ENCODE measurements around the gene DNM2.
"Not testable (repeated sequence)": the region's sequence is repeated elsewhere in the genome, so short reads cannot be mapped to it uniquely, and the experiment has no call there.

DNM2 gene

DNA sequence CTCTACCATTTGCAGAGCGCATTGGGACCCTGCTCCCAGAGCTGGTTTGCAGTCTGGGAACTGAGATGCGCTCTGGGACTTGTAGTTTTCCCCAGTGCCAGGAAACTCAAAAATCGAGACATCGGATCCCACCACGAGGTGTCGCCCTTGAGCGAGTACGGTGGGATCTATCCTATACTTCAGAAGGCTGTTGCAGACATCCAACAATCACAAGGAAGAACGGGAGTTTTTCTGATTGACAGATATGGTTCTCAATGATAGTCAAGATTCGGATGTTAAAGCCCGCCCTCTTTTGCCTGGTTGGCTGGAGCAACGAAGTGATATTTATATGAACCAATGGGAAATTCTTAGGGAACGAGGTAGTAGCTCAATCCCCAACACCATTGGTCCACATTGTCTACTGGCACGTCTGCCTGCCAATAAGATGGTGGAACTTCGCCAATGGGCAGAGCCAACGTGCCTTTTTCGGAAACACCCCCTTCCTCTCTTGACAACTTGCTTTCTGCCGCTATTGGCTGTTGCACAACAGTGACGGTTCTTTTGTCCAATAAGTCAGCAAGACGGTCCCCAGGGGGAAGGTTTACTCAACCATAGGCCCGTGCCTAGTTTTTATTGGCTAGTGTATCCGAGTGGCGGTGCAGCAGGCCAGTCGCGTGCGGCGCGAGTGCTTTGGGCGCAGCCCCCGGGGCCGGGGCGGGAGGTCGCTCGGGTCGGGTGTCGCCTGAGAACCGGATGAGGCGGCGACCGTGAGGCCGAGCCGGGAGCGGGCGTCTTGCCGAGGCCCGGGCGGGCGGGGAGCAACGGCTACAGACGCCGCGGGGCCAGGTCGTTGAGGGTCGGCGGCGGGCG is at the start of gene DNM2:
Gene DNM2, plus strand, starts transcription at position 724 of the 849 bp plus-strand sequence. CDS start 164 bp downstream, outside the sequence.
- peak; percentile 100 for DNase-seq (ENCODE audit: low spot score)

DNA sequence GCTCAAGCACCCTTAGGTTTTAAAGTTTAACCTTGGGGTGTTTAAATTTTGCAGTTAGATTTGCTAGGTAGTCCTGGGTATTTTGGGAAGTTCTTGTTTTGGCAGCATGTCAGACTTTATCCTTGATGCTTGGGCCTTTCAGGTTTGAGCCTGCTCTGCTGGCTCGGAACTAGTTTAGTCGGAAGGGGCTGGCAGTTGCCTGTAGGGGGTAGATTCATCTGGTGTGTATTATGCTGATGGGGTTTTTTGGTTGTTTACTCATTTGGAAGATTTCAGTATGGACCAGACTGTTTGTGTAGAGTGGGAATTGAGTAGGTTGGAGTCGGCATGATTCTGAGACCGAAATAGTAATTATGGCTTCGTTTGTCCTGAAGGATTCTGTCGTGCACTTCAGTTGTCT is 48.6 kb upstream of the DNM2 start:
- DNase-seq (ENCODE audit: low spot score) = no peak

DNA sequence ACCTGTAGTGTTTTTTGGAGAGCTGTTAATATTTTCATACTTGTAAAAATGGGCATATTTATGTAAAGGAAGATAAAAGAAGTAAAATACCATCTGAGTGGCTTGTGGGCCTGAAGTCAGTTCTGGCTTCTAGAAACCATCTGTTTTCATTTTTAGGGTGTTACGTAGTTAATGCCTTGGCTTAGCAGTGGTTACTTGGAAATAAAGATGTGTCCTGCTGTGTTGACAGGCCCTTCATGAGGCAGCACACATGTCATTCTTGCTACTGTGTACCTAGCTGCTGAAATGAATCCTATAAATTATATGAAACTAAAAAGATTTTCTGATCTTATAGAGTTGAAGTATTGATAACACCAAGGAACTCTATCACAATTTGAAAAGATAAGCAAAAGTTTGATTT is 47.7 kb upstream of the DNM2 start:
- no peak for DNase-seq (ENCODE audit: low spot score)

DNA sequence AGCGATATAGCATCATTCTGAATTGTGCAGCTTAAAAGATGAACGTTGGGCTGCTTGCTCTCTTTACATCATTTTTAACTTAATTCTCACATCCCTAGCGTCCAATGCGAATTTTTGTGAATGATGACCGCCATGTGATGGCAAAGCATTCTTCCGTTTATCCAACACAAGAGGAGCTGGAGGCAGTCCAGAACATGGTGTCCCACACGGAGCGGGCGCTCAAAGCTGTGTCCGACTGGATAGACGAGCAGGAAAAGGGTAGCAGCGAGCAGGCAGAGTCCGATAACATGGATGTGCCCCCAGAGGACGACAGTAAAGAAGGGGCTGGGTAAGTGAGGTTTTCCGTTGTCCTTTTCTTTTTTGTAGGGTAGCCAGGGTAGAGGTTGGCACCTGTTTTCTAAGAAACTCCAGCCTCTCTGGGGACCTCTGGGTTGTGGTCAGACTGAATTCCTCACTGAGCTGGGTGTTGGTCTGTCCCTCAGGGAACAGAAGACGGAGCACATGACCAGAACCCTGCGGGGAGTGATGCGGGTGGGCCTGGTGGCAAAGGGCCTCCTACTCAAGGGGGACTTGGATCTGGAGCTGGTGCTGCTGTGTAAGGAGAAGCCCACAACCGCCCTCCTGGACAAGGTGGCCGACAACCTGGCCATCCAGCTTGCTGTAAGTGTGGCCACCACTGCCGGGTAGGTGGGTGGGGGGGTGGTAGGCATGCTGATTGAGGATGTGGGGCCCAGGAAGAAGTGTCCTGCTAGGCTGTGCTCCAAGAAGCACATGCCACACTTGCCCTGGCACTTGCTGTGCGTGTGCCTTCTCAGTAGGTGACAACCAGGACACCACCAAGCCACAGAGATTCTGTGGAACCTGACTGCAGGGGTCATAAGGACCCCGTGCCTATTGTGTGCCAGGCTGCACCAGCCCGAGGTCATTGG is 46.7 kb upstream of the DNM2 start:
- DNase-seq (ENCODE audit: low spot score) = no peak

DNA sequence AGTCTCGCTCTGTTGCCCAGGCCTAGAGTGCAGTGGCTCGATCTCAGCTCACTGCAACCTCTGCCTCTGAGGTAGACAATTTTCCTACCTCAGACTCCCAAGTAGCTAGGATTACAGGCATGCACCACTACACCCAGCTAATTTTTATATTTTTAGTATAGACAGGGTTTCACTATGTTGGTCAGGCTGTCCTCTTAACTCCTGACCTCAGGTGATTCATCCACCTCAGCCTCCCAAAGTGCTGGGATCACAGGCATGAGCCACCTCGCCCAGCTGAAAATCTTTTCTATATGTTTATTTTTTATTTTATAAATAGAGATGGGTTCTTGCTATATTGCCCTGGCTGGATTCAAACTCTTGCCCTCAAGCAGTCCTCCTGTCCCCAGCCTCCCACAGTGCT is 46.0 kb upstream of the DNM2 start:
- not testable (repeated sequence) for DNase-seq (ENCODE audit: low spot score)

DNA sequence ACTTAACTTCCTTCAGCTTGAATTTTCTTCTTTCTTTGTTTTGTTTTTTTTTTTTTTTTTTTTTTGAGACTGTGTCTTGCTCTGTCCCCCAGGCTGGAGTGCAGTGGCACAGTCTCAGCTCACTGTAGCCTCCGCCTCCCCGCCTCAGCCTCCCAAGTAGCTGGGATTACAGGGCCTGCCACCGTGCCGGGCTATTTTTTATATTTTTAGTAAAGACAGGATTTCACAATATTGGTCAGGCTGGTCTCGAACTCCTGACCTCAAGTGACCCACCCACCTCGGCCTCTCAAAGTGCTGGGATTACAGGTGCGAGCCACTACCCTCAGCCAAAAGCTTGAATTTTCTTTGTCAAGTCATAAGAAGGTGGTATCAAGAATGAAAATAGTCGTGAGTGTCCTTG is 42.7 kb upstream of the DNM2 start:
- not testable (repeated sequence) for DNase-seq (ENCODE audit: low spot score)

DNA sequence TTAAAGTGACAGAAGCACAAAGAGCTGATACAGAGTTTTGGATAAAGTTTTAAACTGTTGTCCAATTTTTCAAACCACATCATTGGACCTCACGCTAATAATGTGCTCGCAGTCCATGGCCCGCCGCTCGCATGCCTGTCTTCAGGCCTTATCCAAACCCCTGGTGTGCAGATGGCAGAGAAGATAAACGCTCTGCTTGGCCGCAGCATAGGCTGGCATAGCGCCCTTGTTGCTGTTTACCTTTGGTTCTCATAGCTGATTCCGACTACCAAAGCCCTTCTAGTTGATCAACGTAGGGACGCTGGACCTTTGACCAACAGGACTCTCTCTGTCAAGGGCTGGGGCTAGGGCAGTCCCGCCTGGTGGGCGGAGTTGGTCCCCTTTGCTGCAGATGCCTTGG is 40.1 kb upstream of the DNM2 start:
- DNase-seq (ENCODE audit: low spot score) = peak; percentile 84

DNA sequence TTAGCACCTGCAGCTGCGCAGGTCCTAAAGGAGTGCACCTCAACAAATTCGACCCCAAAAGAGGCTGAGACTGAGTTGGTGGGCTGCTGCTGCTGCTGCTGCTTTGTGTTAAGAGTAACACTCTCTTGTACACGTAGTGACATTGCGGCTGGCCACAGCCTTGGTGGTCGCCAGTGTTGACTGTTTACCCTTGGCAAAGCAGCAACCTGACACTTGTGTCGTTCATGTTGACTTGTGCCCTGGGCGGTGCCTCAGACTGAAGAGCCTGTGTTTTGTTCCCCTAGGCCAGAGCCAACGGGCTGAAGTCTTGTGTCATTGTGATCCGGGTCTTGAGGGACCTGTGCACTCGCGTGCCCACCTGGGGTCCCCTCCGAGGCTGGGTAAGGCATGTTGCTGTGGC is 39.1 kb upstream of the DNM2 start:
- no peak for DNase-seq (ENCODE audit: low spot score)

DNA sequence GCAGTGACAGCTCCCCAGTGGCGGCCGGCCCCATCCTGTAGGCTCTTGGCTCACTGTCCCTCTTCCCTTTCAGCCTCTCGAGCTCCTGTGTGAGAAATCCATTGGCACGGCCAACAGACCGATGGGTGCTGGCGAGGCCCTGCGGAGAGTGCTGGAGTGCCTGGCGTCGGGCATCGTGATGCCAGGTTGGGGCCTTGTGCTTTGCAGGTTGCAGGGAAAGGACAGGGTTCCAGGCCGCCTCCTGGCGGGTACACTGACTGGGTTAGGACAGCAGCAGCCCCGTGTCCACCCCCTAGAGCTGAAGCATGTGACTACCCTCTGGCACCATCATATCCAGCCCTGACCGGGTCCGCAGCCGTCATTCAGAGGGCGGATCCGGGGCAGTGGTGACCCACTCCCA is 38.1 kb upstream of the DNM2 start:
- no peak for DNase-seq (ENCODE audit: low spot score)

DNA sequence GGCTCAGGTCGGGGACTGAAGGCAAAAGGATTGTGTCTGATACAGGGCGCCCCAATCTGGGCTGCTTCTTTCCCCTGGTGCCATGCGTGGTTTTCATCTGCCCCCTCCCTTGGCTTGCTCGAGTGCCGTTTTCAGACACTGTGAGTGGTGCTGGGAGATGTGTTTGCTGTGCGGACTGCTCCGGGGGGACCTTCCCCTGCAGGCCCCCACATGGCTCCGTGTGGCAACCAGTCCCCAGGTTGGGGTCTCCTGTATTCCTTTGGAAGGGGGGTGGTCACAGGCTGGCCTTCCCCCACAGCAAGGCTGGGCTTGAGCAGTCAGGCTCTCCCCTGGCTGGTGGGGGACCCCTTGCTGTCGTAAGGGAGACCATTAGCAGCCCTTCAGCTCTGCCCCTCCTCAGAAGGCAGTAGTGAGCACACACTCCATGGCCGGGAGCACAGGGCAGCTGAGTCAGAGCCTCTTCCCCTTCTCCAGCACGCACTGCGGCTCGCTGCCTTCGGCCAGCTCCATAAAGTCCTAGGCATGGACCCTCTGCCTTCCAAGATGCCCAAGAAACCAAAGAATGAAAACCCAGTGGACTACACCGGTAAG is 37.2 kb upstream of the DNM2 start:
- no peak for DNase-seq (ENCODE audit: low spot score)

DNA sequence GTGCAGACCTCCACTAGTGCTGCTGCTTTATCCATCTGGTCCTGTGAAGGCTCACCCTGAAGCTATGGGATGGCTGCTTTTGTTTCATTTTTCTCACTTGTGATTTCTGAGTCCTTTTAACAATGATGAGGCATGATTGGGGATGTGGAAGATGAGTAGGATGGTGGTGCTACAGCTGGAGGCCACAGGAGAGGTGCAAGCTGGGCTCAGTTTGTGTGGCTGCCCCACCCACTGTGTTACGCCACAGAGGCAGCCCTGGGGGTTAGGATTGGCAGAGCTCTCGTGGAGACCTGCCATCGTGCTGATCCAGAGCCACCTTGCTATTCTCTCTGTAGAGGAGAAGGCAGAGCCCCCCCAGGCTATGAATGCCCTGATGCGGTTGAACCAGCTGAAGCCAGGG is 36.2 kb upstream of the DNM2 start:
- no peak for DNase-seq (ENCODE audit: low spot score)

DNA sequence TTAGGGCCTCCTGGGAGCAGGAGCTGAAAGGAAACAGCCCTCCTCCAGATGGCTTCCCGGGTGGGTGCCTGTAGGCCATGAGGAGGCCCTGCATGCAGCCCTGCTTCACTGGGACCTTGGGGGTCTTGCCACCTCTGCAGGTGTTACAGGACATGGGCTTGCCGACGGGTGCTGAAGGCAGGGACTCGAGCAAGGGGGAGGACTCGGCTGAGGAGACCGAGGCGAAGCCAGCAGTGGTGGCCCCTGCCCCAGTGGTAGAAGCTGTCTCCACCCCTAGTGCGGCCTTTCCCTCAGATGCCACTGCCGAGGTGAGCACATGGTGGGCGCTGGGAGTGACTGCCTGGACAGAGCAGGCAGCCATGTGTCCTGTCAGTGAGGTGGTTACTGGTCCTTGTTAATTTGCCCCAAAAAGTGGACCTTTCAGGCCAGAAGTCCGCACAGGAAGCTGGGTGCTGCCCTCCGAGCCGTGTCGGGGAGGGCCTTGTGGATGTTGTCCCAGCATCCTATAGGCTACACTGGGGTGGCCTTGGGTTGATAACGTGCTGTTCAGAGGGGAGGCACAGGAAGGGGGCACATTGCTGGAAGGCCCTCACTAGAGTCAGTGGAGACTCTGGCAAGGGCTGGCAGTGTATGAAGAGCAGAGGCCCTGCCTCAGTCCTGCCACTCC is 35.3 kb upstream of the DNM2 start:
- DNase-seq (ENCODE audit: low spot score) = no peak

DNA sequence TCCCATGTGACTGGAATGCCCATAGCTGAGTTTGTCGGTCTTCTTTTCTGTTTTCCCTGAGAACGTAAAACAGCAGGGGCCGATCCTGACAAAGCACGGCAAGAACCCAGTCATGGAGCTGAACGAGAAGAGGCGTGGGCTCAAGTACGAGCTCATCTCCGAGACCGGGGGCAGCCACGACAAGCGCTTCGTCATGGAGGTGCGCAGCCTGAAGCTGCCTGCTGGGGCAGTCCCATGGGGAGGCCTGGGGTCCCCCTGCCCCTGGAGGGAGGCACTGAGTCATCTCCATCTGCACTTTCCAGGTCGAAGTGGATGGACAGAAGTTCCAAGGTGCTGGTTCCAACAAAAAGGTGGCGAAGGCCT is 34.8 kb upstream of the DNM2 start:
- no peak for DNase-seq (ENCODE audit: low spot score)

DNA sequence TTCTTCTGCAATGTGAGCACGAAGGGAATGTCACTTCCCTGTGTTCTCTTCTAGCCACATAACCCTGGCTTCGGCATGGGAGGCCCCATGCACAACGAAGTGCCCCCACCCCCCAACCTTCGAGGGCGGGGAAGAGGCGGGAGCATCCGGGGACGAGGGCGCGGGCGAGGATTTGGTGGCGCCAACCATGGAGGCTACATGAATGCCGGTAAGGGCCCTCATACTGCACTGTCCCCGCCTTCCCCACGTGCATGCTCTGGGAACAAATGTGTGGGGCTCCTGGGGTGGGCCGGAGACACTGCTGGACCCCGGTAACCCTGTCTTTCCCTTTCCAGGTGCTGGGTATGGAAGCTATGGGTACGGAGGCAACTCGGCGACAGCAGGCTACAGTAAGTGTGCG is 34.3 kb upstream of the DNM2 start:
- no peak for DNase-seq (ENCODE audit: low spot score)

DNA sequence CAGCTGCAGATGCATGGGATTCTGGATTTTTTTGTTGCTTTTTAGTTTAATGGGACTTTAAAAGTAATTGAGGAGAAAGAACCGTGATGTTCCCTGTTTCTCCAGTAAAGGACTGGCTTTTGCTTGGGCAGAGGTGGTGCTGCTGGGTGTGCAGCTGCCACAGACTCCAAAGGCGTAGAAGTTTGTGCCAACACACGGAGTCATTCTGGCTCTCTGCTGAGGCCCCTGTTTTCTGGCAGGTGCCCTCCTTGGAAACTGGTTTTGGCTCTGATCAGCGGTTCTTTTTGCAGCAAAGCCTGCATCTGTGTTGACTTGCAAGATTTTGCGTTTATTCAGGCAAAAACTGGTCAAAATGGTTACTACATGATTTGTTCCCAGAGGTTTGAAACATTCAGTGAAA is 32.7 kb upstream of the DNM2 start:
- no peak for DNase-seq (ENCODE audit: low spot score)

DNA sequence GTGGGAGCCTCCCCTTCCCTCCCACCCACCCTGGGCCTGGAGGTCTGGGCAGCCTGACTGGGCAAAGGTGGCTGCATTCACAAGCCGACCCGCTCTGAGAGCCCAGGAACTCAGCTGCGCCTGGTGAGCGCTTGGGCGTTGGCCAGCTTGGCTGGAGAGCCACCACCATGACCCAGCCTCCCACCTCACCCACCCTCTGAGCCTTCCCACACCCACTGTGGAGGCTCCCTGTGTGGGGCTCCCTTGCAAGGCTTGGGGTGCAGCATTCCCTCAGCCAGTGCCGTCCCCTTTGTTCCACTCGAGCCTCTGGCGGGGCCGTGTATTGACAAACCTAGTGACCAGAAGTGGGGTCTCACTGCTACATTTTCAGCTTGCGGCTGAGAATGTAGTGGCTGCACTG is 31.7 kb upstream of the DNM2 start:
- DNase-seq (ENCODE audit: low spot score) = no peak

DNA sequence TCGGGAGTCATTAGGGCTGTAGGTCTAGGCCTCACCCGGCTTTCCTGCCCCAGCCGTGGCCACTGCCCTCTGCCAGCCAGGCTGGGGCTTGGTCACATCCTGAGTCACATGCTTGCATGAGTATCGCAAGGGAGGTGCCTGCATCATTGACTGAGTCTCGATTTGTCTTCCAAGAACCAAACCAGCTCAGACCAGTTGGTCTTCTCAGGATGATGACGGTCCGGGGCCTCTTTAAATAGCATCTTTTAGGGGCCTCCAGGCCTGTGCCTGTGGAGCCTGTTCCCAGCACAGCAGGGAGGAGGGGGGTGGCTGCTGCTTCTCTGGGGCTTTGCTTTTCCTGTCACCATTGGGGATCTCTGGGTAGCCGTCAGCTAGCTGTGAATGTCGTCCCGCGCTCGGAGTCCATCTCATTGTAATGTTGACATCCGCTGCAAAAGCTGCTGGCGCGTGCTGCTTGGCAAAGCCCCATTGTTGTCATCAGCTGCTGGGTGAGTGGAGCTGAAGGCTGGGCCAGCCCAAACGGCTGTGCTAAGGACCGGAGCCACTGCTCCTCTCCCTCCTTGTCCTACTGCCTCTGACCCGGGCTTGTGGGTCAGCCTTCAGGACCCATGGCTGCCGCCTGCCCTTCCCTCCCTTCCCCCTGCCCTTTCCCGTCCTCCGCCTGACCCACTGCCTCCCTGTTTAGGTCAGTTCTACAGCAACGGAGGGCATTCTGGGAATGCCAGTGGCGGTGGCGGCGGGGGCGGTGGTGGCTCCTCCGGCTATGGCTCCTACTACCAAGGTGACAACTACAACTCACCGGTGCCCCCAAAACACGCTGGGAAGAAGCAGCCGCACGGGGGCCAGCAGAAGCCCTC is 31.0 kb upstream of the DNM2 start:
- no peak for DNase-seq (ENCODE audit: low spot score)

DNA sequence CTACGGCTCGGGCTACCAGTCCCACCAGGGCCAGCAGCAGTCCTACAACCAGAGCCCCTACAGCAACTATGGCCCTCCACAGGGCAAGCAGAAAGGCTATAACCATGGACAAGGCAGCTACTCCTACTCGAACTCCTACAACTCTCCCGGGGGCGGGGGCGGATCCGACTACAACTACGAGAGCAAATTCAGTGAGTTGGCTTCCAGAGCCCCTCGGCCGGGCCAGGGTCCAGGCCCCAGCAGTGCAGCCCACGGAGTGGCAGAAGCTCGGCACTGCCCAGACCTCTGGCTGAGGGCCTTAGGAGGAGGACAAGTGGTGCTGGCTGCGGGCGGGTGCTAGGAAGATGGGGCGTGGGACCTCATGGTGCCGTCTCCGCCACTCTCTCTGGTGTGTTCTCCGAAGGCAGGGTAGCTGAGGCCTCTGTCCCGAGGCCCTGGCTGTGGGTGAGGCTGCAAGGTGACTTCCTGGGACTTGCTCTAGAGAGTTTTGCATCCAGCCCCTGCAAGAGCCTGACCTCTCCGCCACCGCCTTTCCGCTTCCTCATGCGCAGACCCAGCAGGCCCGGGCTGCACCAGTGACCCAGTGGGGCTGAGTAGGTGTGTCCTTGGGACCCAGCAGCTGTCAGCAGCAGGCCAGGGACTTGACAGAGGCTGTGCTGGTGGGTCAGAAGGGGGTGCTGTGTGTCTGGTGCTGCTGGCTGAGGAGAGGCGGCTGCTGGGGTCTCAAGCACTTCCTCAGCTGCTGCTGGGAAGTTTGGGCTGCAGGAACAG is 30.2 kb upstream of the DNM2 start:
- DNase-seq (ENCODE audit: low spot score) = no peak

DNA sequence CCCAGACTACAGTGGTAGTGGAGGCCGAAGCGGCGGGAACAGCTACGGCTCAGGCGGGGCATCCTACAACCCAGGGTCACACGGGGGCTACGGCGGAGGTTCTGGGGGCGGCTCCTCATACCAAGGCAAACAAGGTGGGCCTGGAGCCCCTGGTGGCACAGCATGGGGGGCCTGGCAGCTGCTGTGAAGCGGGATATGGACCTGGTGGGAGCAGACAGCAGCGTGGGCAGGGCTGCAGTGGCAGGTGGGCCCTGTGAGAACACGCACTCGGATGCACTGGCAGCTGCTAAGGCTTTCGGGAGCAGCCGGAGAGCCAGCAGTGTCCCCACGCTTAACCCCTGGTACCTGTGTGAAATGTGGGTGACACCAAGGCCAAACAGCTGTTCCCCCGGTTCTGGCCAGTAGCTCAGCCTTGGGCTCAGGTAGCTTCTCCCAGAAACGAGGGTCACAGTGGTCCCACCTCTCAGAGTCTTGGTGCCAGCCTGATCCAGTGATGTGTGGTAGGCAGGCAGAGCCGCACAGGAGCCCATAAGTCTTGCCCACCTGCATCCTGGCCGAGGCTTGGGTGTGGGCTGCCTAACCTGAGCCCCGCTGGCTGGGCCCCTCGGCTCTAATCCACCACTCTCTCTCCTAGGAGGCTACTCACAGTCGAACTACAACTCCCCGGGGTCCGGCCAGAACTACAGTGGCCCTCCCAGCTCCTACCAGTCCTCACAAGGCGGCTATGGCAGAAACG is 29.2 kb upstream of the DNM2 start:
- no peak for DNase-seq (ENCODE audit: low spot score)

DNA sequence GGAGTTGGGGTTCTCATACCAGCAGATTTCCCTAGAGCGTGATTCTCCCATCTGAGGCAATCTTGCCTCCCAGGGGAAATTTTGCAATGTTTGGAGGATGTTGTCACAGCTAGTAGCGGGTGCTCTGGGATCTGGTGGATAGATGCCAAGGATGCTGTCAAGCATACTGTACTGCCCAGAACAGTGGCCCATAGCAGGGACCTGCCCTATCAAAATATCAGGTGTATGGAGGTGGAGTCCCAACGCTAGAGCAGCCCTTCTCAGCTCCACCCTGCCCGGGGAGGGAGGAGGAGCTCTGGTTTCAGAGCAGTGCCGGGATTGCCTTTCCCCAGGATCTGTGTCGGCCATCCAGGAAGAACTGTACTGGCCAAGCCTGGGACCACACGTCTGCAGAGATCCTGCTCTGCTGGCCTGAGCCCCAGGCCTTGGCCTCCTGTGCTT is 27.5 kb upstream of the DNM2 start:
- no peak for DNase-seq (ENCODE audit: low spot score)

Data from hematopoietic multipotent progenitor cell treated with erythropoietin and hydrocortisone succinate and interleukin-3 and kit ligand, for 17 days (in vitro differentiated cells).